T-helper 1 cell treated with Interleukin-12 subunit alpha and Interleukin-12 subunit beta and Interleukin-4 antibody, amounts not matched to agents 30 ng/mL and 1 ng/mL, for 36 hours (primary cell): ENCODE measurements around the gene CCDC182. TPM values are rescaled to one million over a fixed set of nuclear protein-coding genes. Genes with fewer than 3 reads are reported as not detected.

ENCODE experiments used
- intact Hi-C: fragments of 100-400 bp; cut with micrococcal nuclease; formaldehyde crosslinking; loops from one replicate; pipeline ENCODE4 v1.15.1; 2024
- total RNA-seq: library from RNA; stranded (reverse); gene quantifications from 2 replicates; pipeline ENCODE4 v1.2.3, GENCODE V29; 2022

The CCDC182 gene
- total RNA-seq, 1 donor from 2014 or later, result not detected

- intact Hi-C loops, result no loop called here
These were observed 14.9 kb downstream of the CCDC182 start for GRCh38 chr17:57730026-57730701.

- intact Hi-C loops, result no loop called here
These were observed 17.4 kb downstream of the CCDC182 start for GRCh38 chr17:57727630-57728175.

- intact Hi-C loops, result no loop called here
These were observed 18.3 kb downstream of the CCDC182 start for GRCh38 chr17:57726838-57727237.

GRCh38 chr17:57726213-57726790 is 18.8 kb downstream of the CCDC182 start:
- intact Hi-C loops, result no loop called here

GRCh38 chr17:57724729-57725125 is 20.4 kb downstream of the CCDC182 start:
- intact Hi-C loops, result no loop called here

GRCh38 chr17:57724026-57724728 is 20.9 kb downstream of the CCDC182 start:
- intact Hi-C loops, result no loop called here

GRCh38 chr17:57723427-57724025 is 21.6 kb downstream of the CCDC182 start:
- intact Hi-C loops, result no loop called here

GRCh38 chr17:57722704-57723043 is 22.4 kb downstream of the CCDC182 start:
- intact Hi-C loops, result no loop called here

GRCh38 chr17:57721967-57722703 is 23.0 kb downstream of the CCDC182 start:
- intact Hi-C loops, result no loop called here

GRCh38 chr17:57720386-57721035 is 24.6 kb downstream of the CCDC182 start:
- intact Hi-C loops, result no loop called here

GRCh38 chr17:57718878-57719277 is 26.2 kb downstream of the CCDC182 start:
- intact Hi-C loops, result no loop called here

GRCh38 chr17:57715981-57716380 is 29.1 kb downstream of the CCDC182 start:
- intact Hi-C loops, result no loop called here

- intact Hi-C loops, result no loop called here
These were observed 30.4 kb downstream of the CCDC182 start for GRCh38 chr17:57714665-57715180.

- intact Hi-C loops, result no loop called here
These were observed 32.0 kb downstream of the CCDC182 start for GRCh38 chr17:57713140-57713539.

GRCh38 chr17:57708410-57708809 is 36.7 kb downstream of the CCDC182 start:
- intact Hi-C loops, result no loop called here

GRCh38 chr17:57707892-57708291 is 37.2 kb downstream of the CCDC182 start:
- intact Hi-C loops, result no loop called here

- intact Hi-C loops, result no loop called here
These were observed 38.3 kb downstream of the CCDC182 start for GRCh38 chr17:57706761-57707160.

GRCh38 chr17:57705921-57706695 is 39.0 kb downstream of the CCDC182 start:
- intact Hi-C loops, result no loop called here

GRCh38 chr17:57704448-57704847 is 40.7 kb downstream of the CCDC182 start:
- intact Hi-C loops, result no loop called here

- intact Hi-C loops, result no loop called here
These were observed 41.8 kb downstream of the CCDC182 start for GRCh38 chr17:57703273-57703672.
